K562 (cell line): ENCODE data around the gene CTNNBL1.

Experiments used
- DDX20 ChIP-seq: fragments of 450-650 bp; IDR thresholded peaks from 2 replicates; pipeline ENCODE4 v1.6.1; 2016; ENCODE audit warnings: missing genetic modification characterization, low read depth, mild to moderate bottlenecking, missing compliant biosample characterization, moderate library complexity
- FOS ChIP-seq: IDR thresholded peaks from 3 replicates; pipeline ENCODE4 v1.6.1; 2011; ENCODE audit not compliant: insufficient read length; ENCODE audit errors: extremely low read depth
- GABPA ChIP-seq: fragments of 200-800 bp; sonication (Bioruptor generic); conservative IDR thresholded peaks from 2 replicates; pipeline ENCODE4 v1.6.1; 2016; ENCODE audit warnings: low read depth, missing genetic modification characterization, missing compliant biosample characterization
- IRF2 ChIP-seq: sonication (generic); formaldehyde crosslinking; IDR thresholded peaks from 2 replicates; pipeline ENCODE4 v1.8.1; 2022; ENCODE audit warnings: mild to moderate bottlenecking, missing genetic modification reagents
- MCM2 ChIP-seq: fragments of 450-650 bp; IDR thresholded peaks from 2 replicates; pipeline ENCODE4 v1.6.1; 2017; ENCODE audit warnings: low read depth, mild to moderate bottlenecking
- MEF2D ChIP-seq: conservative IDR thresholded peaks from 2 replicates; pipeline ENCODE4 v1.6.1; 2016; ENCODE audit warnings: low read depth, missing genetic modification characterization, missing compliant biosample characterization
- MTA1 ChIP-seq: fragments of 450-650 bp; IDR thresholded peaks from 2 replicates; pipeline ENCODE4 v1.6.1; 2017; ENCODE audit warnings: borderline replicate concordance
- POLR2AphosphoS5 ChIP-seq: IDR thresholded peaks from 2 replicates; pipeline ENCODE4 v1.6.1; 2011; ENCODE audit warnings: mild to moderate bottlenecking, low read depth, low read length, moderate library complexity; ENCODE audit not compliant: control insufficient read depth, insufficient read depth
- U2AF1 ChIP-seq: fragments of 200-400 bp; formaldehyde crosslinking; optimal IDR thresholded peaks from 2 replicates; pipeline ENCODE3; 2017; ENCODE audit warnings: mild to moderate bottlenecking, low read depth, low read length, moderate library complexity
- ZNF384 ChIP-seq: IDR thresholded peaks from 2 replicates; pipeline ENCODE4 v1.6.1; 2012; ENCODE audit warnings: low read depth, low read length, improper control_type of control experiment

GRCh38 chr20:37673444-37673843, 20.4 kb upstream of the CTNNBL1 start:
- no peak for TF ChIP-seq DDX20
- no peak for TF ChIP-seq MEF2D (tag)
- no peak for TF ChIP-seq GABPA (tag)
- no peak for TF ChIP-seq U2AF1
- TF ChIP-seq IRF2 (CRISPR knock-in tag), result no peak
- no peak for TF ChIP-seq POLR2AphosphoS5
- TF ChIP-seq ZNF384, result no peak
- TF ChIP-seq MTA1, result no peak
- TF ChIP-seq FOS, result no peak
- no peak for TF ChIP-seq MCM2
